ENCODE results near the gene AMT.
"Not testable (repeated sequence)": the region's sequence is repeated elsewhere in the genome, so short reads cannot be mapped to it uniquely, and the experiment has no call there.

The AMT gene

DNA sequence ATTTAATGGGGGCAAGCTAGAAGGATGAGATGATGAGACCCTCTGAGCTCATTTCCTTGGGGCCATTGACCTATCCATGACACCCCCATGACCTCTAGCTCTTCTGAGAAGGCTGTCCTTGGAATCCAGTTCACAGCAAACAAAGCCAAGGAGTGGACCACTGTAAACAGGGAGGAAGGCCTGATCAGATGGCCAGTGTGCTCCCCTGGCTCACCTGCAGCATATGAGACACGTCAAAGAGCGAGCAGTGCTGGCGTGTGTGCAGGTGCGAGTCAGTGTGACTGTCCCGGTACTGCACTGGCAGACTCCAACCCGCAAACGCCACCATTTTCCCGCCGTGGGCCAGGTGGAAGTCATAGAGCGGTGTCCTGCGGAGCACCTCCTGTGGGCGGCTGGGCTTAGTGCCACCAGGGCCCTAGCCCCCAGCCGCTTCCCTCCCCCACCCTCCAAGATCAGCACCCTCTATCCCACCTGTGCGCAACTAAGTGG is 339 bp downstream of the AMT start:
- DNase-seq: no peak

DNA sequence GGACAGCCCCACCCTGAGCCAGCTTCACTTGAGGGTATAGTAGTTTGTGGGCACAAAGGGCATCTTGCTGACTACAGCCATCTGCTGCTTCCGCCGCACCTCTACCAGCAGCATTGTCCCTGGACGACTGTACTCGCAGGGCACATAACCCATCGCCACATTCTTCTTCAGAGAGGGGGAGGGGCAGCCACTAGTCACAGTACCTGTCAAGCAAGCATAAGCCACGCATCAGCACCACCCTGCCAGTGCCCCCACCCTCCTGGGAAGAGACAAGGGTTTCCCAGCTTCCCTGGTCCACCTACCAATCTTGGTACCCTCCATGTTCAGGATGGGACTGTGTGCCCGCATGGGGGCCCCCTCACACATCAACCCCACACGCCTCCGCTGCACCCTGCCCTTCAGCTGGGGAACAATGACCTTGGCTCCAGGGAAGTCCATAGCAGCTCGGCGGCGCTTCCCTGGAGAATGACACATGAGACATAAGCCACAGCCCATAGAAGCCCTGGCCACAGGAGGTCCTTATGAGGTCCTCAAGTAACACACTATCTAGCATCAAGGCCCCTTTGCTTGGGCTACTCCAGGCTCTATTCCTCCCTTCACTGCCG is 4.7 kb downstream of the AMT start:
- no peak for DNase-seq

DNA sequence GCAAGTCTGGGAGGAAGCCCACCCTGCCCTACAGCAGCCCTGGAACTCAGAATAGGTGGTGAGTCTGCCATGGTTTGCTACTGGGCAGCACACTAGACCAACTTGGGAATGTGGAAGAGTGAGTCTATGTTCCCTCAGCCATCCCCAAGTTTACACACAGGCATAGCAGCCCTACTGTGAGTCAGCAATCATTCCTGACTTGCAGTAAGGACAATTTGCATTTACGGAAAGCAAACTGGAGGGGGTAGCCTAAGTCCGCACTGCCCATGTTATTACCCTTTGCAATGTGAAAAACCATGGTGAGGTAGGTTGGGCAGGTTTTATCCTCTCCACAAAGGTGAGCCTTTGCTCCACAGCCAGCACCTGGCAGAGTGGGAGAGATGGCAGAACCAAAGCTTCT is 5.4 kb downstream of the AMT start:
- DNase-seq: no peak

DNA sequence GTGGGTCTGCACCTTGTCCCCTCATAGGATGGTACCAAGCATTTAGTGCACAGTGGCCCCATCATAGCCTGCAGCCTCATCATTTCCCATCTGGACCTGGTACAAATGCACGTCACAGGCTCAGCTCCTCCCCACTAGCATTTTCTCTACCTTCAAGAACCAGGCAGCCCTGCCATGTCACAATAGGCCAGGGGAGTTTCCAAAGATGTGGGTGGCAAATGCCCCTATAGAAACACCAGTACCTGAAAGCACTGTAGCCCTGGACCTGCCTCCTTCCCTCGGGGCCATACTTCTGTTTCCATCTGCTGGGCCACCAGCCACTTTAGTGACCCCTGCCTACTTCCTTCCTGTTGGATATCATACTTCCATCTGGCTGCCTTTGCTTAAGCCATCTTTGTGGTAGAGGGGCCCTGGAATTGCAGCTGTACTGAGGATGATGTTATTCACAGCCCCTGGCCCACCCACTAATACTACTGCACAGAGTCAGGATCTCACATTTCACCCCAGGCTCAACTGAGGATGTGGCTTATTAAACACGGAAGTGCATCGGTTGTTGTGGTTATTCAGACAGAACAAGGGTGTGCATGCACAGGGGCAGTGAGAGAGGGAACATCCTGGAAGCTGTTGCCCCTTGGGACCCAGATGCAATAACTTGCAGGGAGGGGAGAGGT is 6.2 kb downstream of the AMT start:
- DNase-seq: no peak

DNA sequence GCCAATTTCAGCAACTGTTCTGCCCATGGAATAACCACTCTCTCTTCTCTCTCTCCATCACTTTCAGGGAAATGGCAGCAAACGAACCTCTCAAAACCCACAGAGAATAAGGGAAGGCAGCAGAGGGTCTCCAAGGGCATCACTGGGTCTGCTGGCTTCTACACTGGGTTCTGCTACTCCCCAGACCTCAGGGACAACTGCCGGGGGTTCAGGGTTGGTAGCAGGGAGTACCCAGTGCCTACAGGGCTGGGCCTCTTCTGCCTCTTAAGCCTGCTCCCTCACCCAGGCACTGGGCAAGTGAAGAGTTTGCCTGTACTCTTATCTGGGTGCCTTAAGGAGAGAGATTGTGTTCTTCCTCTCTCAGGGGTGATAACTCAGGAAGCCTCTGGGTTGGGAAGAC is 7.5 kb downstream of the AMT start:
- no peak for DNase-seq

DNA sequence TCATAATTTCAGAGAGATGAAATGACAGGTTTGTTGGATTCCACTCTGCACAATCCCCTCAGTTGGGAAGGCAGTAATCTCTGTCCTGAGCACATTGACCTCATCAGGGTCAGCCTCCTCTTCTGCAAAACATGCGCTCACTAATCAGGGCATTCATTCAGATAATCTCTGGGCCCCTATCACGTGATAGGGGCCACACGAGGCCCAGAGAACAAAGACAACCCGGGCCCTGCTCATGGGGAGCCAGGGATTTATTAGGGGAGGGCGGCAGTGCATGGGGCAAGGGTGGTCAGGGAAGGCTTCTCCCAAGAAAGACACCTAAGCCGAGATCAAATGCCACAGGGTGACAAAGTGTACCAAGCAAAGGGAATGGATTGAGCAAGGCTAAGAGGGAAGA is 8.9 kb downstream of the AMT start:
- DNase-seq: no peak

DNA sequence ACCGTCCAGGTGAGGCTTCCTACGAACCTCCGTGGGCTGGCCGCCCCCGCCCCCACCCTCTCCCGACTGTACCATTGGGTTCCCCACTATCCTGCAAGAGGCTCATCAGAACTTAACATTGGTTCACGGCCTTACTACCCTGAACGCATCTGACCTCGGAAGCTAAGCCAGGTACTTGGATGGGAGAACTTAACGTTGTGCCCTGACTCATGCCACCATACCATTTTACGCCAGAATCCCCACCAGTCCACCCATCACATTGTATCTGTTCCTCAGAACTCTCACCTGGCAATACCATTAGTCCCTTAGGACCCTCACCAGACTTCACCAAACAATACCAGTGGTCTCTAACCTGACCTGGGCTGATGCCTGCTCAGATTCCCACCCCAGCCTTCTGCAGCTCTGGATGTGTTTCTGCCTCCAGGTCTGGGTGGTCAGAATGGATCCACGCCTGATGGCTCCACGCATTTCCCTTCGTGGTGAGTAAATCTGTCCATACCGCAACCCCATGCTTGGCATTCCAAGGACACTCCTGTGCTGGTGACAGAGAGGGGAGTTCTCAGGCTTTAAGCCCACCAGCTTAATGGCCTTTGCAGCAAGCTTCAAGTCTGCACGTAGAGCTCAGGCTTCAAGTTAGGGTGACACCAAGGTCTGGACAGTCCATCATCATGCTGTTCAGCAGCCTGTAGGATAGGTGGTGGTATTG is 9.5 kb downstream of the AMT start:
- DNase-seq: no peak

DNA sequence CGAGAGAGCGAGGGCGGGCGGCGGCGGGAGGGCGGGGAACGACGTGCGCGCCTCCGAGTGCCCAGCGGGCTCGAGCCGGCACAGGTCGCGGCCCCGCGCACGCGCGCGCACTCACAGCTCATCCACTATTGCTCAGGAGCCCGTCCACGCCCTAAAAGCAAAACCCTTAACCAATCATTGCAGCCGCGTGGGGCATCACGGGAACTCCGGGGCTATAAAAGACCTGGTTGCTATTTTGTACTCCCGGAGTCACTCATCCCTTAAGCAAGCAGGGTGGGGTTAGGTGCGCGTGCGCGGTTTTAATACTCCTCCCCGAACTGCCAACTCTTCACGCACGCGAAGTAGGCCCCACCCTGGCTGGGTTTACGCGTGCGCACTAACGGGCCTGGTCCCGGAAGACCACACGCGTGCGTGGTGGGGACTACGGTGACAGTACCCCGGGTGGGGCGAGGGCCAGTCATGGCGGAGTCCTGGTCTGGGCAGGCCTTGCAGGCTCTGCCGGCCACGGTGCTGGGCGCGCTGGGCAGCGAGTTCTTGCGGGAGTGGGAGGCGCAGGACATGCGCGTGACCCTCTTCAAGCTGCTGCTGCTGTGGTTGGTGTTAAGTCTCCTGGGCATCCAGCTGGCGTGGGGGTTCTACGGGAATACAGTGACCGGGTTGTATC is 10.2 kb downstream of the AMT start, which contains the start of the genes RHOA and TCTA:
Gene RHOA (minus strand): TSS at position 9 of the 664 bp plus-strand sequence. CDS start 36,387 bp downstream, outside the sequence.
Gene TCTA (plus strand): TSS at position 456 of the 664 bp plus-strand sequence. CDS start 4 bp downstream, at position 460.
- peak; percentile 90 for DNase-seq

DNA sequence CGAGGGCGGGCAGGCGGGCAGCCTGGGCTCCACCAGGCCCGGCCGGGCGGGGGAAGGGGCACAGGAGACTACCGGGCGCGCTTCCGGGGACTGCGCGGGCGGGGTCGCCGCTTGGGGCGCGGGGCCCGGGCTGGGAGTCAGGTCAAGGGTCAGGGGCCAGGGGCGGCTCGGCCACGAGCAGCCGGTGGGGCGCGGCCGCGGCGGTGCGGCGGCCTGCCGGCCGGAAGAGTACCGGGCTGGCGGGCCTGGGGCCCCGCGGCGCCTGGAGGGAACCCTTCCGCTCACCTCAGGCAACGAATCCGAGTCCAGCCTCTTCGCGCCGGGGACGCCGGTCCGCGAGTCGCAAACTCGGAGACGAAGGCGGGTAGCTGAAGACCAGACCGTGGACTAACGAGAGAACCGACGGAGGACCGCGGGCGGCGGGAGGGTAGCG is 10.7 kb downstream of the AMT start:
- no peak for DNase-seq

DNA sequence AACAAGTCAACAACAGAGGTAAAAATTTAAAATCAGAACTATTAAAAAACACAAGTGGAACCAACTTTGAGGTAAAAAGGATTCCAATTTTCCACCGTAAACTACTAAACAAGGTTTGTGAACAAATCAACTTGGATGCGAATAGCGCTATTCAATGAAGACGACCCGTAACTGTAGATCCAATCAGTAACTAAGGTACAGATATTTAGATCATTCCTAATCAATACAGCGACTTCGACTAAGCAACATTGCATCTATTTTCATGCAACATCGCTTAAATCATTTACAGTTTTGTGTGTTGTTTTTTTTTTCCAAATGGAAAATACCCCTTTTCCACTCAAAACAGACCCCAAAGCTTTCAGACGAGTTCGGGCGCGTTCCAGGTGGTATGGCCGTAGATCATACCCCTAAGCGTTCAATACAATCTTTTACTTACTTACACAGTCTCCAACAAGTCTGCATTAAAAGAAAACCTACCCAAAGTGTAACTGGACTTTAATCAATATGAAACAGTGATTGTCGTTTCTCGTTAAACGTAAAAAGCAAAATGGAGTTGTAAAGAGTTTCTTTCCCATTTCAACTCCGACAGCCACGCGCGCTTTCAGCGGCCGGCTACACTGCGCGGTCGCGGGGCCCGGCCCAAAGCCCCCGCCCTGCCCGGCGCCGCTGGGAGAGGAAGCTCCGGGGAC is 11.3 kb downstream of the AMT start:
- no peak for DNase-seq

DNA sequence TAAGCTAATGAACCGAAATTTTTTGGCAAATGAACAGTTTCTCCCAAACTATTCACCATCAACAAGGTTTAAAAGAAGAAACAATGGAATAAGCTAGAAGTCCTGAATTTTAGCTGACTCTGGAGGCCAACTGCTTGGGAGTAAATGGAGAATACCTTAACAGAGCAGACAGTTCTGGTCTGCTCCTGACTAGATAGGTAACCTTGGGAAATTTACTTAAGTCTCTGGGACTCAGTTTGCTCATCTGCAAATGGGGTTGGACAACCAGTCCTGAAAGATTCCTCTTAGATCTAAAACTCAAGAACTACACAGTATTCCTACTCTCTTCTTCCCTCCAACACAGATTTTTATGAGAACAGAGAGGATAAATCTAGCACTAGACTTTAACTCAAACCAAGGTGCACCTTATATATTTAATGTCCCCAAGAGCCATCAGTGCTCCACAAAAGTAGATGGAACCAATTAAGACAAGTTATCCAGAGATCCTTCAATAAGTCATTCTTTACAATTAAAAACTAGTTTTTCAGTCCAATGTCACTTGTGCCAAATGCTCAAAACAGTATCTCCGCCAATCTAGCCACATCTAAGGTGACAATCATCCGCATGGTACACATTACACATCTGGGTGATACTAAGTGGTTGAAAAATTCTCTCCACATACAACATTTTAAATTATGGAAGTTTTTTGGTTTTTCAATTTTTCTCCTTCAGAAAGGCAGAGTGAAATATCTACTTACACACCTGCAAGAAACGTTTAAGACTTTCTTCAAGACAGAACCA is 12.0 kb downstream of the AMT start:
- DNase-seq: no peak

DNA sequence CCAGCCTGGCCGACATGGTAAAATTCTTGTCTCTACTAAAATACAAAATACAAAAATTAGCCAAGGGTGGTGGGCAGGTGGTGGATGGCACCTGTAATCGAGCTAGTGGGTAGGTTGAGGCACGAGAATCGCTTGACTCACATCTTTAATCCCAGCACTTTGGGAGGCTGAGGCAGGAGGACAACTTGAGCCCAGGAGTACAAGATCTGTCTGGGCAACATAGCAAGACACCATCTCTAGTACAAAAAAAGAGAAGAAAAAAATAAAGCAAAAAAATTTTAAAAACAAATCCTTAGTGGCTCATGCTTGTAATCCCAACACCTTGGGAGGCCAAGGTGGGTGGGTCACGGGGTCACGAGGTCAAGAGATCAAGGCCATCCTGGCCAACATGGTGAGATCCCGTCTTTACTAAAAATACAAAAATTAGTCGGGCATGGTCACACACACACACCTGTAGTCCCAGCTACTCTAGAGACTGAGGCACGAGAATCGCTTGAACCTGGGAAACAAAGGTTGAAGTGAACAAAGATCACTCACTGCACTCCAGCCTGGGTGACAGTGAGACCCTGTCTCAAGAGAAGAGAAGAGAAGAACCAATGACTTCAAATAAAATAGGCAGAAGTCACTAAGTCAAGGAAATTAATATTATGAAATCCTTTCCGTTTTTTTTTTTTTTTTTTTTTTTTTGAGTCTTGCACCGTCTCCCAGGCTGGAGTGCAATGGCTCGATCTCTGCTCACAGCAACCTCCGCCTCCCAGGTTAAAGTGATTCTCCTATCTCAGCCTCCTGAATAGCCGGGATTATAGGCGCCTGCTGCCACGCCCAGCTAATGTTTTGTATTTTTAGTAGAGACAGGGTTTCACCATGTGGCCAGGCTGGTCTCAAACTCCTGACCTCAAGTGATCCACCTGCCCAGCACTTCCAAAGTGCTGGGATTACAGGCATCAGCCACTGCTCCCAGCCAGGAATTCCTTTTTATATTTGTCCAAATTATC is 15.4 kb downstream of the AMT start:
- no peak for DNase-seq

DNA sequence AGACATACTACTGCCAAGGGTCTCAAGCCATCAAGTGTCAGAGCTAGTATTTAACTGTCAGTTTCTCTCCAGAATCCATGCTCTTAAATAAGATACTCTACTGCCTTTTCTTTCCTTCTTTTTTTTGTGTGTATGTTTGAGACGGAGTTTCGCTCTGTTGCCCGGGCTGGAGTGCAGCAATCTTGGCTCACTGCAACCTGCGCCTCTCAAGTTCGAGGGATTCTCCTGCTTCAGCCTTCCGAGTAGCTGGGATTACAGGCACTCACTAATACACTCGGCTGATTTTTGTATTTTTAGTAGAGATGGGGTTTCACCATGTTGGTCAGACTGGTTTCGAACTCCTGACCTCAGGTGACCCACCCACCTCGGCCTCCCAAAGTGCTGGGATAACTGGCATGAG is 16.7 kb downstream of the AMT start:
- not testable (repeated sequence) for DNase-seq

DNA sequence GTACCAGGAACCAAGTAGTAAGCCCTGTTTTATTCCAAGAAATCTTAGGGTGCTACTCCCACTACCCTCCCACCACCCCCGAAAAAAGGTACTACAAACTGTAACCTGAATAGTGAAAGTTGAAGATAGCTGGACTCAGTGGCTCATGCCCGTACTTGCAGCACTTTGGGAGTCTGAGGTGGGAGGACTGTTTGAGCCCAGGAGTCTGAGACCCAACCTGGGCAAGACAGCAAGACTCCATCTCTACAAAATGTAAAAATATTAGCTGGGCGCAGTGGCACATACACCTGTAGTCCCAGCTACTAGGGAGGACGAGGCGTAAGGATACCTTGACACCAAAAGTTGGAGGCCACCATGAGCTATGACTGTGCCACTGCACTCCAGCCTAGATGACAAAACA is 18.4 kb downstream of the AMT start:
- no peak for DNase-seq

DNA sequence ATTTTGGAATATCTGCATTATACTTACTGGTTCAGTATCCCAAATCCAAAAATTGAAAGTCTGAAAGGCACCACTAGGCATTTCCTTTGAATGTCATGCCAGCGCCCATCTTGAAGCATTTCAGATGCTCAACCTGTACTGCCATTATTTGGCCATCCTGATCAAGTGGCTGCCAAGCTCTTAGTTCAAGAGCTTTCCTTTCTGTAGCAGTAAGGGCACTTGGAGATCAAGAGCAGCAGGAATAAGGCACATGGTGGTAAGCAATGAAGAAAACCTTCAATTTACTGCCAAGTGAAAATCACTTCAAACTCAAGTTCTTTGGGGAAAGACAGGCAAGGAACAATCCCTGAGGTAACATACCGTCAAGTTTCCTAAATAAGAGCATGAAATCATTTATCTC is 20.5 kb downstream of the AMT start:
- DNase-seq: no peak

DNA sequence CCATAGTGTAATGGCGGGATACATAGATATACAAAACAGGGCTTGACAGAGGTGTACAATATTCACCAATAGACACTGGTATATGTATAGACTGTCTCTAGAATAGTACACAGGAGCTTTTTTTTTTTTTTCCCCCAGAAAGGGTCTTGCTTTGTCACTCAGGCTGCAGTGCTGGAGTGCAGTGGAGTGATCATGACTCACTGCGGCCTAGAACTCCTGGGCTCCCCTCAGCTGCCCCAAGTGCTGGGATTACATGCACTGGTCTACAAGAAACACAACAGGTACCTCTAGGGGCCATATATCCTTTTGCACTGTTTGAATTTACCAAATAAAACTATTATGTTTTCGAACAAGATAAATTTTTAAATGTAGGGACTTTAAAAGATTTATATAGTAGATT is 22.8 kb downstream of the AMT start:
- DNase-seq: no peak

DNA sequence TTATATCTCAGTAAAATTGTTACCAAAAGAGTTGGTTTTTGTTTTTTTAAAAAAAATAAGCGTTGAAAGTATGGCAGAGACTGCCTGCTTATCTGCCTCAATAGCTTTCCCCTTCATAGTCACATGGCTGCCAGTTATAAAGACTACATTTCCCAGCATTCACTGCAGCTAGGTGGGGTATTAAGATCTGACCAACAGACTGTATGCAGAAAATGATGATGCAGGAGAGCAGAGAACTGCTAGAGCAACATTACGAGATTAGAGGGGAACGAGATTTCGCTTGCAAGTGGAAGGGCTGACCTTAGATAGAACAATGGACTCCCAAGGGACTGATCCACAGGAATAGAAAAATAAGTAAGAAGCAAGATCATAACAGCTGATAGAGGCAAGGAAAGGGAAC is 24.8 kb downstream of the AMT start:
- DNase-seq: no peak

DNA sequence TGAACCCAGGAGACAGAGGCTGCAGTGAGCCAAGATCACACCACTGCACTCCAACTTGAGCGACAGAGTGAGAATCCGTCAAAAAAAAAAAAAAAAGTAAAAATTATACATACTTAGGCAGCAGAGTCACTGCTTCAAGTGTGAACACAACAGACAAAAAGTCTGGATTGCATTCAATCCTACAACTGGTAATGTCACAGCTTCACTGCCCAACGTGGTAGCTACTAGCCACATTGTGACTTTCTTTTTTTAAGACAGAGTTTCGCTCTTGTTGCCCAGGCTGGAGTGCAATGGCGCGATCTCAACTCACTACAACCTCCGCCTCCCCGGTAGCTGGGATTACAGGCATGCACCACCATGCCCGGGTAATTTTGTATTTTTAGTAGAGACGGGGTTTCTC is 31.0 kb downstream of the AMT start:
- DNase-seq: not testable (repeated sequence)

DNA sequence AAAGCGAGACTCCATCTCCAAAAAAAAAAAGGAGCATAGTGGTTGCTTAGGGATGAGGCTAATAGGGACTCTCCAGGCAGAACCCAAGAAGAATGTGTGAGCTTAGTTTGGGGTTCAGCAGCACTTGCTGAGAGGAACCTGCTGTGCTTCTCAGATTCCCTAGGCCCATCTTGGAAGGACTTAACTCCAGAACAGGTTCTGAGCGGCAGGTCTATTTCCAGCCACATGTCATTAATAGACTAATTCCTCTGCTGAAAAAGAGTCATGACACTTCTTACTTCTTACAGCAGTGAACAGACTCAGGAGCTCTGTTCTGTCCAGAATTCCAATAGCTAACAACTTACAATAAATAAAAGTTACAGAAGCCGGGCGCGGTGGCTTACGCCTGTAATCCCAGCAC is 33.0 kb downstream of the AMT start:
- no peak for DNase-seq

DNA sequence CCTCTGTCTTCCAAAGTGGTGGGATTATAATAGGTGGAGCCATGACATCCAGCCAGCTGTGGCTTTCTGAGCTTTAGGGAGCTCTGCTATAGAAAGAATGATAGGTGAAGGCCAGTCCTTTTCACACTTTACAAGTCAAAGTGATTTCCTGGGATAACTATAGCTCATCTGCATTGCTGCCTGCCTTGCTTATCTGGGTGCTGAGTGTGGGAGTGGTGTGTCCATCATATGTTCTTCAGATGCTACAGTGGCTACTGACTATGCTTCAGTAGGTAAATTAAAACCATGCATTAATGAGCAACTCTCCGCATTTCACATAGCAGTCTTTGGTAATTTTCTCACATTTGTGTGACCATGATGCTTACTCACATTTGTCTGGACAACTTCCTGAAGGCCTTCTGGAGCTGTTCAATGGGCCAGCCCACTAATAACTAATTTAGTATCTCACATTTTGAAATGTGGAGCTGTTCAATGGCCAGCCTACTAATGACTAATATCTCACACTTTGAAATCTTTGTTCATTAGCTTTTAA is 33.9 kb downstream of the AMT start:
- no peak for DNase-seq
